EH (cell line): ENCODE data around the gene ADAMTSL2.

Experiments used
- DNase-seq: peaks from one replicate; pipeline ENCODE4 v3.0.0-alpha.2; 2015; ENCODE audit warnings: low read depth

Gene ADAMTSL2

DNA sequence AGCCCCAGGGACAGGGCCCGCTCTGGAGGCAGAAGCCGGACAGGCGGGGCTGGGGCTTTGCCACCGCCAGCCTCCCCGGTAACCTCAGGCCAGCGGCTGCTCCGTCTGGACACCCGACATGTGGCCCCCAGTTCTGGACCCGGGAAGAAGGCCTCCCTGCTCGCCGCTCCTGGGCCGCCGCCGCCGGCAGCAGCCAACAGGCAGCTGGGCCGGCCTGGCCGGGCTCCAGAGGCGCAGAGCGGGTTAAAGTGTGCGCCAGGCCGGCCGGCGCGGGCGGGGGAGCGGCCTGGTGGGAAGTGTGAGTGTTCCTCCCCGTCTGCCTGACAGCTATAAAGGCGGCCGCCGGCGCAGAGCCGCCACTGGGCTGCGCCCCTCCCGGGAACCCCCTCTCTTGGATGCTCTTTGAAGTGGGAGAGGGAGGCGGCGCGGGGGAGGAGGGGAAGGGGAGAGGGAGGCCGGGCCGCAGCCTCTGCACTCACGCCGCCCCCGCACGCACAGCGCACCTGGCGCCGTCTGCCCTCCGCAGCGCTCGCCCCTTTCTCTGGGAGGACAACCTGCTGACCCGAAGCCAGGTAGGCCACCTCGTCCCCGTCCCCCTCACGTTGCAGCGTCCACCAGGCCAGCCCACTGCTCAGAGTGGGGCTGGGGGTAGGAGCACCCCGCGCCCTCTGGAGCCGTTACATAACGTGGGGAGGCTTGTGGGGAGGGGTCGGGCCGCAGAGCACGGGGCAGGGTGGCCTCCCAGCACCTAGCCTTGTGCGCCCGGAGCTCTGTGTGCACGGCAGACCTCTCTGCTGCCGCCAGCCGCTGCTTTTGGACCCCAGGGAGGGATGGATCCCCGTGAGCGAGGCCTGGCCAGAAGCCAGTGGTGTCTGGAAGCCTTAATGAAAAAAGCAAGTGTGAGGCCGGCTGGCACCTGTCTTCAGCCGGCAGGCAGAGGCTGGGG is at the start of gene ADAMTSL2:
Gene ADAMTSL2, plus strand, starts transcription at position 359 of the 946 bp plus-strand sequence. CDS start 2,009 bp downstream, outside the sequence.
- DNase-seq = peak; percentile 62

GRCh38 chr9:133485531-133486260 is 48.8 kb upstream of the ADAMTSL2 start:
- no peak for DNase-seq

- DNase-seq = no peak
These were observed 47.2 kb upstream of the ADAMTSL2 start for GRCh38 chr9:133487331-133487725.

GRCh38 chr9:133488686-133489252 is 45.7 kb upstream of the ADAMTSL2 start:
- no peak for DNase-seq

DNA sequence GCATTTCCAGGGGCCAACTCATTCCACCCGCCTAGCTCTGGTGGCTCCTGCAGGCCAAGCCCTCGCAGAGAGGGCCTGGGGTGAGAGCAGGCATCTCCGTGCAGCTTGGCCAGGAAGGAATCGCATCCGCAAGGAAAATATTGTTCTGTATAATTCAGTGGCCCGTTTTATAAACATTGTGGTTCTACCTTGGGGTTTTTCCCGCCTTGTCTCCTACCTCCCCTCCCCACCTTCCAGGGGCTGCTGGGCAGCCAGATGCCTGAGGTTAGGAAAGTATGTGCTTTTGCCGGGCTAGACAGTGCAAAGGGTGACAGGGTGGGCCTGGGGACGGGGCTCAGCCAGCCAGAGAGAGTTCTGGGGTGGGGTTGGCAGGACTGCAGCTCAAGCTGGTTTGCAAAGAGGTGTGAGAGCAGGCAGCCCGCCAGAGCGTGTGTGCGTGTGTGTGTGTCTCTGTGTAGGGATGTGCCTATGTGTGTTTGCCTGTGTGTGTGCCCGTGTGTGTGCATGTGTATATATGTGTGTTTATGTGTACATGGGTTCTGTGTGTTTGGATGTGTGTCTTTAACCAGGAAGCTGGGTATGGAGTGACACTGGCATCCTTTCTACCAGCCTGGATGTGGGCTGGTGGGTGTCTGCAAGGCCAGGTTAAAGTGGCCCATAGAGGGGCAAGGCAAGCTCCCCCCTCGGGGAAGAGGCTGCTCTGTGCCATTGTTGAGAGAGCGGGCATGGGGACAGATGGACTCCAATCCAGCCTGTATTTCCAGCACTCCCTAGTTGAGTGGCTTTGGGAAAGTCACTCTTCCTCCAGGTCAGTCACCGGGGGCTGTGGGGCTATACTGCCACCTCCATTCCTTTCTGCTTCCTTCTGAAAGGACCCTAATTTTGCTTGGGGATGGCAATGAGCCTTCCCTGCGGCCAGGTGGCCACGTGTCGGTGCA is 45.0 kb upstream of the ADAMTSL2 start:
- DNase-seq = no peak

GRCh38 chr9:133490201-133490681 is 44.3 kb upstream of the ADAMTSL2 start:
- DNase-seq = no peak

GRCh38 chr9:133490865-133491655 is 43.4 kb upstream of the ADAMTSL2 start:
- DNase-seq = no peak

- no peak for DNase-seq
These were observed 42.9 kb upstream of the ADAMTSL2 start for GRCh38 chr9:133491656-133491925.

GRCh38 chr9:133492061-133493021 is 42.2 kb upstream of the ADAMTSL2 start:
- peak; percentile 18 for DNase-seq

DNA sequence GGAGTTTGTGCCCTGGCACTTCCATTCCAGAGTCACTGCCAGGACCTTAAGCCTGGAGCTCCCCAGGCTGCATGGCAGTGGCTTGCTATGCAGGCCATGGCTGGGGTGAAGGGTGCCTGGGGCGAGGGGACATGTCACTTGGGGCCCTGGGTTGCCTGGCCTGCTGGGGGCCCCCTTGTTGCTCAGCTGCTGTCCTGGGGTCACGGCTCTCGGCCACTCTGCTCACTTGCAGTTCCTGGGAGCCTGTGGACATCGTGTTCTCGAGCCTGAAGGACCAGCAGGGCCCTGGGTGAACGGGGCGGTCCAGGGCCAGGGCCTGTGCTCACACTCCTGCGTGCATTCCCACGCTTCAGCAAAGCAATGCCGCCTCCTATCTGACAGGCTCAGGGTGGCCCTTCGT is 41.1 kb upstream of the ADAMTSL2 start:
- DNase-seq = no peak

DNA sequence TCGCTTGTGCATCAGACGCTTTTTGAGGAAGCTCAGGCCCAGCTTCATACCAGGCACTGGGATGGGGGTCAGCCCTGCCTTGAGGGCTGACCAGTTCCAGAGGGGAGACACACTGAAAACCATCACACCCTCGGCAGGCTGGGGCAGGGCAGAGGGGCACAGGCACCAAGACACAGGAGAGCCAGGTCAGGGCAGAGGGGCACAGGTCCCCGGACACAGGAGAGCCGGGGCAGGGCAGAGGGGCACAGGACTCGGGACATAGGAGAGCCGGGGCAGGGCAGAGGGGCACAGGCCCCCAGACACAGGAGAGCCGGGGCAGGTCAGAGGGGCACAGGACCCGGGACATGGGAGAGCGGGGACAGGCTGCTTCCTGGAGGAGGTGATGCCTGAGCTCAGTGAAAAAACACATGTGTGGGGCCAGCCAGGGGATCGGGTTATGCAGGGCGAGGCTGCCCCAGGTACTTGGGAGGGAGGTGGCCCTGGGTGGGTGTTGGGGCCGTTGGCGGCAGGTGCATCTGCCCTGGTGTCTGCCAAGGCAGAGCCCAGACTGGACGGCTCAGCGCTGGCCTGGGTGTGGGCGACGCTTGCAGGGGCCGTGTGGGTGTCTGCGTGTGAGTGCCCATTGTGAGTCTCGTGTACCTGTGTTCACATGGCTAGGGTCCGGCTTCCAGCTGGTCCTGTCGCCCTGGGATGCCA is 40.5 kb upstream of the ADAMTSL2 start:
- no peak for DNase-seq

- DNase-seq = no peak
These were observed 39.7 kb upstream of the ADAMTSL2 start for GRCh38 chr9:133494636-133495326.

DNA sequence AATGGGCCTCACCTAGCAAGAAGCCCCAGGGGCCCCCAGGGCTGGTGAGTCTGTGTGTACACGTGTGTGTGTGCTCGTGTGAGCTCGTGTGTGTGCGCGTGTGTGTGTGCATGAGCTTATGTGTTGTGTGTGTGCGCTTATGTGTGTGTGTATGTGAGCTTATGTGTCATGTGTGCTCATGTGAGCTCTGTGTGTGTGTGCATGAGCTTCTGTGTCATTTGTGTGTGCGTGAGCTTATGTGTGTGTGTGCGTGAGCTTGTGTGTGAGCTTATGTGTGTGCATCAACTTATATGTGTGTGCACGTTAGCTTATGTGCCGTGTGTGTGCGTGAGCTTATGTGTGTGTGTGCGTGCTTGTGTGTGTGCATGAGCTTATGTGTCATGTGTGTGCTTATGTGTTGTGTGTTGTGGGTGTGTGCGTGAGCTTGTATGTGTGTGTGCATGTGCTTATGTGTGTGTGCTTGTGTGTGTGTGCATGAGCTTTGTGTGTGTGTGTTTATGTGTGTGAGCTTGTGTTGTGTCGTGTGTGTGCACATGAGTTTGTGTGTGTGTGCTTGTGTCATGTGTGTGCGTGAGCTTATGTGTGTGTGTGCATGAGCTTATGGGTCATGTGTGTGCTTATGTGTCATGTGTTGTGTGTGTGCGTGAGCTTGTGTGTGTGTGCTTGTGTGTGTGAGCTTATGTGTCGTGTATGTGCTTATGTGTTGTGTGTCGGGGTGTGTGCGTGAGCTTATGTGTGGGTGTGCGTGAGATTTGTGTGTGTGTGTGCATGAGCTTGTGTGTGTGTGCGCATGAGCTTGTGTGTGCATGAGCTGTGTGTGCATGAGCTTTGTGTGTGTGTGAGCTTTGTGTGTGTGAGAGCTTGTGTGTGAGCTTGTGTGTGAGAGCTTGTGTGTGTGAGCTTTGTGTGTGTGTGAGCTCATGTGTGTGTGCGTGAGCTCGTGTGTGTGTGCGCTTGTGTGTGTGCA is 38.9 kb upstream of the ADAMTSL2 start:
- no peak for DNase-seq

DNA sequence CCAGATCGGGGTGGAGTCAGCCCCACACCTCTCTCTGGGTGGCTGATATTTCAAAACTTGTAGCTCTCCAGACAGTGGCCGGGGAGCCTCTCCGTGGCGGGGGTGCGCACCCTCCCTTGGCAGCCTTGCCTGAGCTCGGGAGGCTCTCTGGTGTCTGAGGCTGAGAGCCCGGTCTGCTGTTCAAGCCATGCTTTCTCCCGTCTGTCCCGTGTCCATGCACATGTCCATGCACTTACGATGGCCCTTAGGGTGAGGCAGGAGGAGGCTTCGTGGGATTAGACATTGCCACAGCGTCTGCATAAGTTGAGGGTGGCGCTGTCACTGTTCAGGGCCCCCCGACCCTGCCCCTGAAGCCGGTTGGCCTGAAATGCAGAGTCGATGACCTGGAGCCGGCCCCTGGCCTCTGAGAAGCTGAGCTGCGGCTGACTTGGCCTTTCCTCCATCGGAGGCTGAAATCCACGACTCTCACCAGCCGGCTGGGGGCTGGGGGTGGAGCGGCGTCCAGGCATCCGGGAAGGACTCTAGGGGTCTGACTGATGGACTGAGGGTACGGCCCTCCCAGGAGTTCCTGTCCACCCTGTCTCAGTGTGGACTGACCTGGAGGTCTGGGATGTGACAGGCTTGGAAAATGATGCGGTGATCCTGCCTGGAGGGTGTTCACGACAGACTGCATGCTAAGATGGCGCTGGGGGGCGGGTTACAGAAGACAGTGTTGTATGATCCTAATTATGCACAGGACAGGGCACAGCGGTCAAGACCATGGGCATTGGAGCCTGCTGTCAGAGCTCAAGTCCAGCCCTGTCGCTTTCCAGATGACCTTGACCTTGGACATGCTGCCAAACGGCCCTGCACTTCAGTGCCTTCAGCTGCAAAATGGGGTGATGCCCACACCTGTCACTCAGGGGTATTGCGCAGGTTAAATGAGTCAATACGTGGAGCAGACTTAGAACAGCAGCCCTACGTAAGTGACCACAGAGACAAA is 37.4 kb upstream of the ADAMTSL2 start:
- DNase-seq = no peak

- DNase-seq = no peak
These were observed 35.2 kb upstream of the ADAMTSL2 start for GRCh38 chr9:133499132-133499891.
